IMR-90 (cell line): Measurements from ENCODE around the gene SRPK2. TPM values are rescaled to one million over a fixed set of nuclear protein-coding genes. Genes with fewer than 3 reads are reported as not detected.

Experiments used
- ATAC-seq: fragments of 200-7000 bp; cut with Tn5 transposase; 2 replicates; pipeline ENCODE4 v1.9.1; 2020; ENCODE audit warnings: low read depth, mild to moderate bottlenecking, moderate library complexity
- BruUV-seq: library from RNA; stranded (reverse); fragments of 400-500 nt; replicated peaks from 2 replicates; lab custom pipeline; 2021; lab: Mats Ljungman, UMichigan
- CTCF ChIA-PET: fragments of 300-600 bp; formaldehyde crosslinking; extraction: SDS; loops from one replicate; lab custom pipeline; 2021; ENCODE audit warnings: antibody characterized with exemption; lab: Yijun Ruan, JAX
- POLR2A ChIA-PET: fragments of 300-600 bp; sonication (Branson Sonifier 250); formaldehyde crosslinking; loops from one replicate; lab custom pipeline; 2022; ENCODE audit warnings: antibody characterized with exemption; ENCODE audit not compliant: unreplicated experiment; lab: Charles Lee
- DNase-seq: peaks from one replicate; pipeline ENCODE4 v3.0.0; 2013
- H2AFZ ChIP-seq: replicated peaks from 2 replicates; pipeline ENCODE3; 2013; ENCODE audit warnings: low read length, mild to moderate bottlenecking; ENCODE audit not compliant: poor library complexity
- H2AK5ac ChIP-seq: 2 replicates; pipeline ENCODE4 v1.6.1; 2013; ENCODE audit warnings: low read depth, low read length, inconsistent platforms
- H2AK9ac ChIP-seq: replicated peaks from 2 replicates; pipeline ENCODE3; 2013; ENCODE audit warnings: mild to moderate bottlenecking, low read depth, low read length, moderate library complexity; ENCODE audit not compliant: poor library complexity
- H2BK120ac ChIP-seq: 2 replicates; pipeline ENCODE4 v1.6.1; 2013; ENCODE audit warnings: low read depth, low read length, inconsistent platforms
- H2BK15ac ChIP-seq: 3 replicates; pipeline ENCODE4 v1.6.1; 2013; ENCODE audit warnings: low read depth, low read length, inconsistent platforms
- H2BK20ac ChIP-seq: 2 replicates; pipeline ENCODE4 v1.6.1; 2013; ENCODE audit warnings: low read depth, mild to moderate bottlenecking, inconsistent platforms, low read length, moderate library complexity
- H2BK5ac ChIP-seq: 2 replicates; pipeline ENCODE4 v1.6.1; 2013; ENCODE audit warnings: mild to moderate bottlenecking, low read depth, low read length, inconsistent platforms; ENCODE audit not compliant: poor library complexity, severe bottlenecking
- H3K14ac ChIP-seq: replicated peaks from 2 replicates; pipeline ENCODE4 v1.6.1; 2013; ENCODE audit warnings: low read depth, low read length, inconsistent platforms
- H3K18ac ChIP-seq: 2 replicates; pipeline ENCODE4 v1.6.1; 2013; ENCODE audit warnings: low read depth, low read length, control low read depth
- H3K23ac ChIP-seq: 2 replicates; pipeline ENCODE4 v1.6.1; 2013; ENCODE audit warnings: low read depth, low read length, inconsistent platforms
- H3K27ac ChIP-seq: 2 replicates; pipeline ENCODE4 v1.5.1; 2013; ENCODE audit warnings: mild to moderate bottlenecking, control low read depth, low read length; ENCODE audit not compliant: insufficient read depth
- H3K27me3 ChIP-seq: 2 replicates; pipeline ENCODE4 v1.6.1; 2013; ENCODE audit warnings: low read length; ENCODE audit not compliant: control insufficient read depth, insufficient read depth
- H3K36me3 ChIP-seq: 2 replicates; pipeline ENCODE4 v1.6.1; 2013; ENCODE audit warnings: low read length, mixed read lengths; ENCODE audit not compliant: control insufficient read depth, insufficient read depth
- H3K4ac ChIP-seq: 2 replicates; pipeline ENCODE4 v1.6.1; 2013; ENCODE audit warnings: low read depth, low read length, inconsistent platforms
- H3K4me1 ChIP-seq: 2 replicates; pipeline ENCODE4 v1.6.1; 2013; ENCODE audit warnings: low read length, mixed read lengths; ENCODE audit not compliant: control insufficient read depth, insufficient read depth
- H3K4me2 ChIP-seq: 2 replicates; pipeline ENCODE4 v1.6.1; 2013; ENCODE audit warnings: low read depth, mild to moderate bottlenecking, control low read depth, low read length, moderate library complexity
- H3K4me3 ChIP-seq: 2 replicates; pipeline ENCODE4 v1.5.1; 2013; ENCODE audit warnings: low read depth, mild to moderate bottlenecking, control low read depth, low read length, moderate library complexity; ENCODE audit not compliant: insufficient read depth
- H3K56ac ChIP-seq: 2 replicates; pipeline ENCODE4 v1.6.1; 2013; ENCODE audit warnings: low read length, inconsistent platforms; ENCODE audit not compliant: insufficient read depth; ENCODE audit errors: extremely low read depth
- H3K79me1 ChIP-seq, 2 experiments: 2 replicates each; pipeline ENCODE4 v1.6.1; 2013; ENCODE audit warnings: low read length in 2 of 2, inconsistent platforms in 1 of 2, low read depth in 1 of 2
- H3K9ac ChIP-seq: 2 replicates; pipeline ENCODE4 v1.6.1; 2013; ENCODE audit warnings: low read depth, low read length, control low read depth
- H3K9me1 ChIP-seq: 2 replicates; pipeline ENCODE4 v1.6.1; 2013; ENCODE audit warnings: low read length, inconsistent platforms; ENCODE audit not compliant: insufficient read depth
- H3K9me3 ChIP-seq: 2 replicates; pipeline ENCODE4 v1.6.1; 2013; ENCODE audit warnings: low read length; ENCODE audit not compliant: control insufficient read depth, insufficient read depth
- H4K20me1 ChIP-seq: 2 replicates; pipeline ENCODE4 v1.6.1; 2013; ENCODE audit warnings: low read length, inconsistent platforms; ENCODE audit not compliant: insufficient read depth
- H4K5ac ChIP-seq: 2 replicates; pipeline ENCODE4 v1.6.1; 2013; ENCODE audit warnings: mild to moderate bottlenecking, low read depth, low read length, control low read depth
- H4K8ac ChIP-seq, 2 experiments: 2 replicates each; pipeline ENCODE4 v1.6.1; 2013; ENCODE audit warnings: low read depth in 2 of 2, low read length in 2 of 2, control low read depth in 1 of 2, inconsistent platforms in 1 of 2
- H4K91ac ChIP-seq: 2 replicates; pipeline ENCODE4 v1.6.1; 2013; ENCODE audit warnings: low read depth, low read length, inconsistent platforms; ENCODE audit not compliant: insufficient read depth
- FOS ChIP-seq: fragments of 150-350 bp; IDR thresholded peaks from 2 replicates; pipeline ENCODE4 v1.6.1; 2016; ENCODE audit warnings: low read depth, low read length
- RAD21 ChIP-seq: IDR thresholded peaks from 2 replicates; pipeline ENCODE4 v1.6.1; 2012; ENCODE audit warnings: low read length, improper control_type of control experiment
- RCOR1 ChIP-seq: IDR thresholded peaks from 2 replicates; pipeline ENCODE4 v1.6.1; 2012; ENCODE audit warnings: mild to moderate bottlenecking, low read length, improper control_type of control experiment; ENCODE audit not compliant: insufficient replicate concordance
- RFX5 ChIP-seq: IDR thresholded peaks from 2 replicates; pipeline ENCODE4 v1.8.0; 2012; ENCODE audit warnings: low read depth, mild to moderate bottlenecking, low read length, moderate library complexity
- USF2 ChIP-seq: fragments of 150-350 bp; IDR thresholded peaks from 2 replicates; pipeline ENCODE4 v1.6.1; 2017; ENCODE audit warnings: mild to moderate bottlenecking, antibody characterized with exemption, low read length, low read depth
- WGBS, 2 experiments: methylation state at CpG; one replicate each; pipeline versions ENCODE4 v1.1.5 to v1.1.7; 2013; ENCODE audit warnings: missing lambda C conversion rate in 2 of 2; ENCODE audit not compliant: insufficient read length in 1 of 2; ENCODE audit errors: extremely low coverage in 2 of 2; 5-methylcytosine and 5-hydroxymethylcytosine counted together
- dilution Hi-C: fragments of 300-500 bp; cut with HindIII; formaldehyde crosslinking; loops from one replicate; pipeline ENCODE4 v1.14.3; 2018; ENCODE audit warnings: low sequenced_read_pairs; ENCODE audit not compliant: unreplicated experiment
- in situ Hi-C: fragments of 300-500 bp; cut with MboI; formaldehyde crosslinking; loops from 3 replicates; pipeline ENCODE4 v1.14.3; 2019; ENCODE audit warnings: low sequenced_read_pairs, inconsistent platforms, mixed read lengths
- intact Hi-C: fragments of 100-400 bp; cut with micrococcal nuclease; formaldehyde crosslinking; loops from 2 replicates; pipeline ENCODE4 v1.10.0; 2022
- polyA plus RNA-seq, 3 experiments: library from polyadenylated mRNA; depleted of rRNA; stranded (reverse); fragments of >200 nt; gene quantifications; 2 replicates each; pipeline ENCODE4 v1.2.3, GENCODE V29; 2012; ENCODE audit warnings: low replicate concordance in 1 of 3
- total RNA-seq: library from RNA; depleted of rRNA; stranded (reverse); fragments of >200 nt; gene quantifications from 2 replicates; pipeline ENCODE4 v1.2.3, GENCODE V29; 2012

Gene SRPK2
- total and polyA plus RNA-seq, 2 of the 4 experiments (the other 2 are of a cell fraction) = 13.2 to 33.0 TPM

GRCh38 chr7:105205592-105206237 lies 183.0 kb downstream of the SRPK2 start:
- no TSS peak for BruUV-seq
- peaks cover 59% of the 10 kb centered on the region for H4K20me1 ChIP-seq
- ChIA-PET POLR2A (no interaction called here), CTCF (no interaction called here)
- intact Hi-C loops = no loop called here
- no peak overlapping the region for H3K14ac ChIP-seq
- H4K91ac ChIP-seq = no peak overlapping the region
- H3K4ac ChIP-seq = no peak overlapping the region
- no peak overlapping the region for H2BK20ac ChIP-seq
- no peak overlapping the region for H3K4me2 ChIP-seq
- no peak overlapping the region for H2BK5ac ChIP-seq
- no peak overlapping the region for H2BK120ac ChIP-seq
- no peak overlapping the region for H2BK15ac ChIP-seq
- H4K5ac ChIP-seq = no peak overlapping the region
- no peak overlapping the region for H2AFZ ChIP-seq
- H2AK9ac ChIP-seq = no peak overlapping the region
- H4K8ac ChIP-seq = no peak overlapping the region
- no peak overlapping the region for H2AK5ac ChIP-seq
- dilution Hi-C loops = no loop called here
- peaks cover 14% of the 10 kb centered on the region; the same call in 1 of the 2 replicates for H3K9me1 ChIP-seq
- H3K27ac ChIP-seq = no peak overlapping the region
- peaks cover 17 to 61% of the 10 kb centered on the region in 2 experiments for H3K79me1 ChIP-seq
- no peaks in the 10 kb centered on the region for H3K27me3 ChIP-seq
- H3K9me3 ChIP-seq = no peaks in the 10 kb centered on the region
- TF ChIP-seq RAD21 = no peak
- no peak for TF ChIP-seq RFX5
- no peak for TF ChIP-seq RCOR1
- TF ChIP-seq FOS = no peak
- TF ChIP-seq USF2 = no peak
- 0 out of 2 replicates have a peak, but pooled peaks cover 1% of the 10 kb centered on the region for H3K36me3 ChIP-seq
- no peak overlapping the region for H3K9ac ChIP-seq
- peaks cover 3% of the 10 kb centered on the region; the same call in 1 of the 2 replicates for H3K4me1 ChIP-seq
- no peak for DNase-seq
- no peak overlapping the region for H3K18ac ChIP-seq
- H3K23ac ChIP-seq = no peak overlapping the region
- ATAC-seq = no peak
- in situ Hi-C loops = no loop called here
- WGBS, 2 experiments = no CpG with 5 or more reads among the region's 7 CpGs
- H3K4me3 ChIP-seq = no peak overlapping the region
- no peak overlapping the region for H3K56ac ChIP-seq
